Neural crest cell (in vitro differentiated cells): ENCODE data around the gene MYOG. TPM values are rescaled to one million over a fixed set of nuclear protein-coding genes. Genes with fewer than 3 reads are reported as not detected.

Experiments
- DNase-seq: peaks from one replicate; pipeline ENCODE4 v3.0.0; 2021; ENCODE audit warnings: low read depth, mixed read lengths, low spot score
- H3K27ac Mint-ChIP-seq: one replicate; pipeline ENCODE4 v1.8.0; 2021; ENCODE audit warnings: mild to moderate bottlenecking, mixed read lengths; ENCODE audit not compliant: unreplicated experiment
- H3K27me3 Mint-ChIP-seq: 2 replicates; pipeline ENCODE4 v1.8.0; 2021; ENCODE audit warnings: low read depth, mild to moderate bottlenecking, mixed read lengths
- H3K36me3 Mint-ChIP-seq: 2 replicates; pipeline ENCODE4 v1.8.0; 2021; ENCODE audit warnings: low read depth, mild to moderate bottlenecking, mixed read lengths
- H3K4me1 Mint-ChIP-seq: 2 replicates; pipeline ENCODE4 v1.8.0; 2021; ENCODE audit warnings: mixed read lengths
- H3K4me3 Mint-ChIP-seq: one replicate; pipeline ENCODE4 v1.8.0; 2021; ENCODE audit warnings: mild to moderate bottlenecking, mixed read lengths
- H3K9me3 Mint-ChIP-seq: 2 replicates; pipeline ENCODE4 v1.8.0; 2021; ENCODE audit warnings: mixed read lengths
- CTCF ChIP-seq: fragments of 200-600 bp; sonication (generic); conservative IDR thresholded peaks from 2 replicates; pipeline ENCODE4 v1.5.0; 2021; ENCODE audit warnings: antibody characterized with exemption, mild to moderate bottlenecking
- total RNA-seq: library from RNA; stranded (reverse); gene quantifications from 2 replicates; pipeline ENCODE4 v1.2.1, GENCODE V29; 2021

The MYOG gene
- total RNA-seq, 1 donor from 2014 or later = not detected

GRCh38 chr1:203038891-203039608 is 46.8 kb downstream of the MYOG start:
- Mint-ChIP-seq H3K9me3 (no peaks in the 10 kb centered on the region), H3K4me3 (no peak overlapping the region), H3K36me3 (no peaks in the 10 kb centered on the region), H3K27ac (no peak overlapping the region), H3K4me1 (peaks cover 4% of the 10 kb centered on the region), H3K27me3 (peaks cover 2% of the 10 kb centered on the region)
- peak; percentile 94 for TF ChIP-seq CTCF
- peak; percentile 76 for DNase-seq

GRCh38 chr1:203038217-203038741 is 47.5 kb downstream of the MYOG start:
- H3K4me1 Mint-ChIP-seq = peaks cover 4% of the 10 kb centered on the region
- H3K36me3 Mint-ChIP-seq = no peaks in the 10 kb centered on the region
- H3K4me3 Mint-ChIP-seq = no peak overlapping the region
- no peak for TF ChIP-seq CTCF
- H3K27ac Mint-ChIP-seq = no peak overlapping the region
- H3K9me3 Mint-ChIP-seq = no peaks in the 10 kb centered on the region
- peaks cover 2% of the 10 kb centered on the region for H3K27me3 Mint-ChIP-seq
- DNase-seq = no peak

- DNase-seq = no peak
- Mint-ChIP-seq H3K36me3 (no peaks in the 10 kb centered on the region), H3K4me3 (no peak overlapping the region), H3K9me3 (no peaks in the 10 kb centered on the region), H3K4me1 (peaks cover 4% of the 10 kb centered on the region), H3K27ac (no peak overlapping the region), H3K27me3 (peaks cover 2% of the 10 kb centered on the region)
- no peak for TF ChIP-seq CTCF
Observed at GRCh38 chr1:203037509-203038190, 48.2 kb downstream of the MYOG start.

- DNase-seq = no peak
- peaks cover 4% of the 10 kb centered on the region for H3K4me1 Mint-ChIP-seq
- H3K27me3 Mint-ChIP-seq = peaks cover 3% of the 10 kb centered on the region
- no peaks in the 10 kb centered on the region for H3K36me3 Mint-ChIP-seq
- TF ChIP-seq CTCF = no peak
- H3K27ac Mint-ChIP-seq = no peak overlapping the region
- no peaks in the 10 kb centered on the region for H3K9me3 Mint-ChIP-seq
- no peak overlapping the region for H3K4me3 Mint-ChIP-seq
Observed at GRCh38 chr1:203036537-203036936, 49.3 kb downstream of the MYOG start.

- Mint-ChIP-seq H3K27me3 (peaks cover 7% of the 10 kb centered on the region), H3K36me3 (no peaks in the 10 kb centered on the region), H3K9me3 (no peaks in the 10 kb centered on the region), H3K27ac (no peak overlapping the region), H3K4me1 (peaks cover 4% of the 10 kb centered on the region), H3K4me3 (no peak overlapping the region)
- no peak for TF ChIP-seq CTCF
- no peak for DNase-seq
Observed at GRCh38 chr1:203036135-203036534, 49.7 kb downstream of the MYOG start.
